ENCODE results near the gene SDC4. TPM values are rescaled to one million over a fixed set of nuclear protein-coding genes. Genes with fewer than 3 reads are reported as not detected.

The SDC4 gene
- 17.1 TPM for total RNA-seq

- H3K27me3 ChIP-seq (ENCODE audit: insufficient read depth, low read length), result peaks cover 3% of the 10 kb centered on the region
- H3K4me1 ChIP-seq (ENCODE audit: insufficient read depth, low read length), result peaks cover 40% of the 10 kb centered on the region
- H3K9me3 ChIP-seq (ENCODE audit: low read depth, low read length), result no peaks in the 10 kb centered on the region
- H3K4me3 ChIP-seq (ENCODE audit: low read length), result peak within 1 kb of the TSS; percentile 30
Measured at GRCh38 chr20:45347936-45348778, at the start of gene SDC4. TSS of gene SDC4 (minus strand) at chr20:45348424. CDS start at chr20:45348384, 40 bp downstream.

DNA sequence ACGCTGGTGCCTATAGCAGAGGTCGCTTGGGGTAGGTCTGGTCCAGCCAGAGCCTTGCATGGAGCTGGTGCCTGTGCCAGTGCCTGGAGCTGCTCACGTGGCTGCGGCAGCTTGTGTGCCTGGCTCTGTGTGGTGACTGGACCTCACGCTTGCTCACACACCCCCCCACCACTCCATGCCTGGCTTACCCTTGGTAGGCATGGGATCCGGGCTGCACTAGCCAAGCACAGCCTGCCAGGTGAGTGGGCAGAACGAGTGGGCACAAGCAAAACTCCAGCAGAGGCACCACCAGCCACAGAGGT, 46.8 kb upstream of the SDC4 start:
- Histone ChIP-seq H3K27me3 (ENCODE audit: insufficient read depth, low read length) (no peaks in the 10 kb centered on the region), H3K4me3 (ENCODE audit: low read length) (no peak overlapping the region), H3K9me3 (ENCODE audit: low read depth, low read length) (no peaks in the 10 kb centered on the region), H3K4me1 (ENCODE audit: insufficient read depth, low read length) (peaks cover 4% of the 10 kb centered on the region)

DNA sequence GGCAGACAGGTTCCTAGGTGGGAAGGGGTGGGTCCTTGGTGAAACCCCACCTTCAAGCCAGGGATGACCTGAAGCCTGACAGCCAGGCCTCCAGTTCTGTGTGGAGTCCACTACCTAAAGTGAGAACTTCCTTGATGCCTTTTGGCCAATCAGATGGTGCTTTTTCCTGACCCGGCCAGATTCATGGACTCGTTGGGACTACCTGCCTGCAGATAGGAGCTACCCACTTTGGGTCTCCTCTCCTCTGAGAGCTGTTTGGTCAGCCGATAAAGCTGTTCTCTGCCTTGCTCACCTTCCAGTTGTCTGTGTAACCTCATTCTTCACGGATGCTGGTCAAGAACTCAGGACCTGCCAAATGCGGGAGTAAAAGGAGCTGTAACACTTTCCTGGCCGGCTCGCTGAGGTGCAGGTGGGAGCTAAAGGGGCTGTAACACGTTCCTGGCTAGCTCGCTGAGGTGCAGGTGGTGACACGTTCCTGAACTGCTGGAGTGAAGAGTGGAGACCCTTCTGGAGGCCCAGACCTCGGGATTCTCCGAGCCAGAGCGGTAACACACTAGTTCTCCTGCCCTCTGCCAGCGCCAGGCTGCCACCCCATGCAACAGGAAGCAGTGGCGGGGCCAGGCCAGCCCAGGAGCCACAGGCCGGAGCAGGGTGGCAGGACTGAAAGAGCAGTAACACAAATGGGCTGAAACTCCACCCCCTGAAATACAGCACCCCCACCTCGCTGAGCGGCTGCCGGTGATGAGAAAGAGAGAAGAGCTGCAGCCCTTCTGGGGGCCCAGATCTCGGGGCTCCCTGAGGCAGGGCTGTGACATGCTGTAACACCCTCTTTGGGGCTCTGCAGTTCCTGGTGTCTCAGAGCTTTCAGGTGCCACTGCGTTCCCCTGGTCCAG, 46.2 kb upstream of the SDC4 start:
- Histone ChIP-seq H3K27me3 (ENCODE audit: insufficient read depth, low read length) (no peaks in the 10 kb centered on the region), H3K9me3 (ENCODE audit: low read depth, low read length) (no peaks in the 10 kb centered on the region), H3K4me3 (ENCODE audit: low read length) (no peak overlapping the region), H3K4me1 (ENCODE audit: insufficient read depth, low read length) (peaks cover 4% of the 10 kb centered on the region)

- Histone ChIP-seq H3K4me3 (ENCODE audit: low read length) (no peak overlapping the region), H3K9me3 (ENCODE audit: low read depth, low read length) (no peaks in the 10 kb centered on the region), H3K27me3 (ENCODE audit: insufficient read depth, low read length) (no peaks in the 10 kb centered on the region), H3K4me1 (ENCODE audit: insufficient read depth, low read length) (peaks cover 4% of the 10 kb centered on the region)
Measured at GRCh38 chr20:45392733-45393132, 44.5 kb upstream of the SDC4 start.

GRCh38 chr20:45391559-45391958, 43.3 kb upstream of the SDC4 start:
- no peak overlapping the region for H3K4me3 ChIP-seq (ENCODE audit: low read length)
- no peaks in the 10 kb centered on the region for H3K27me3 ChIP-seq (ENCODE audit: insufficient read depth, low read length)
- H3K9me3 ChIP-seq (ENCODE audit: low read depth, low read length), result no peaks in the 10 kb centered on the region
- peaks cover 4% of the 10 kb centered on the region for H3K4me1 ChIP-seq (ENCODE audit: insufficient read depth, low read length)

DNA sequence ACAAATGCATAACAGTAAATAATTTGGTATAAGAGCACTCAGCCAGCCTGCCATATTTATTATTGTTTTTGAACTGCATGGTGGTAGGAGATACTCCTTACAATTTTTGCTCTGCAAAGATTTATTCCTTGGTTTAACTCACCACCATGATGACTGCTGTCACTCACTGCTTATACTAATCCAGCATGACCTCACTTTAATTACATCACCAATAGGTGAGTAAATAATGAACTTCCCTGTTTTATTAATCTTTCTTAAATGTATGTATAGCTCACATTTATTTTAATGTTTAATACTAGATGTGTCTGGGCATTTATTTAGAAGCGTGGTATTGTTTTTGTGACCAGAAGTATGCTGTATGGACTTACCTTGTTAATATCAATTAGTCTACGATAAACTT, 42.7 kb upstream of the SDC4 start:
- Histone ChIP-seq H3K4me1 (ENCODE audit: insufficient read depth, low read length) (peaks cover 4% of the 10 kb centered on the region), H3K9me3 (ENCODE audit: low read depth, low read length) (no peaks in the 10 kb centered on the region), H3K27me3 (ENCODE audit: insufficient read depth, low read length) (no peaks in the 10 kb centered on the region), H3K4me3 (ENCODE audit: low read length) (no peak overlapping the region)

GRCh38 chr20:45387274-45387673, 39.0 kb upstream of the SDC4 start:
- Histone ChIP-seq H3K4me3 (ENCODE audit: low read length) (no peak overlapping the region), H3K27me3 (ENCODE audit: insufficient read depth, low read length) (no peaks in the 10 kb centered on the region), H3K4me1 (ENCODE audit: insufficient read depth, low read length) (peaks cover 4% of the 10 kb centered on the region), H3K9me3 (ENCODE audit: low read depth, low read length) (no peaks in the 10 kb centered on the region)

- Histone ChIP-seq H3K4me1 (ENCODE audit: insufficient read depth, low read length) (peaks cover 8% of the 10 kb centered on the region), H3K9me3 (ENCODE audit: low read depth, low read length) (no peaks in the 10 kb centered on the region), H3K27me3 (ENCODE audit: insufficient read depth, low read length) (no peaks in the 10 kb centered on the region), H3K4me3 (ENCODE audit: low read length) (no peak within 1 kb of the TSS)
Measured at GRCh38 chr20:45378191-45378590, 30.0 kb upstream of the SDC4 start, which contains the start of gene TP53TG5. TSS of gene TP53TG5 (minus strand) at chr20:45378325. CDS start at chr20:45378236, 89 bp downstream.

- no peaks in the 10 kb centered on the region for H3K9me3 ChIP-seq (ENCODE audit: low read depth, low read length)
- peaks cover 17% of the 10 kb centered on the region for H3K4me1 ChIP-seq (ENCODE audit: insufficient read depth, low read length)
- no peaks in the 10 kb centered on the region for H3K27me3 ChIP-seq (ENCODE audit: insufficient read depth, low read length)
- no peak overlapping the region for H3K4me3 ChIP-seq (ENCODE audit: low read length)
Measured at GRCh38 chr20:45377269-45377668, 29.0 kb upstream of the SDC4 start.

DNA sequence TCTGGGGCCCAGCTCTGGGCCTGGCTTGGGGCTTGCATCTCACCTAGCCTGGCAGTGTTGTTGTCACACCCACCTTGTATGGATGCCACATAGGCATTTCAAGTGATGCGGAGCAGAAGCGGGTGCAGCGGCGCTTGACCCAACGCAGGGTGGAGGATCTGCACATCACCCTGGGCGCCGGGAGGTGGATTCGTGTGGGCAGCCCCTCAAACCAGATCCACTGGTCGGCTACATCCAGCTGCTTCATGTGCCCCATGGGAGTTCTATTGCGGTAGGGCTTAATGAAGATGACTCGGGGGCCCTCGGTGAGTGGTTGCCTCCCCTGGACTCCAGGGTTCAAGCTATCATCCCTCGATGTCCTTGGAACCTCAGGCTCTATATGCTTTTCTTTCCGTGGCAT, 26.7 kb upstream of the SDC4 start:
- H3K27me3 ChIP-seq (ENCODE audit: insufficient read depth, low read length), result no peaks in the 10 kb centered on the region
- peaks cover 30% of the 10 kb centered on the region for H3K4me1 ChIP-seq (ENCODE audit: insufficient read depth, low read length)
- H3K4me3 ChIP-seq (ENCODE audit: low read length), result no peak overlapping the region
- H3K9me3 ChIP-seq (ENCODE audit: low read depth, low read length), result no peaks in the 10 kb centered on the region

DNA sequence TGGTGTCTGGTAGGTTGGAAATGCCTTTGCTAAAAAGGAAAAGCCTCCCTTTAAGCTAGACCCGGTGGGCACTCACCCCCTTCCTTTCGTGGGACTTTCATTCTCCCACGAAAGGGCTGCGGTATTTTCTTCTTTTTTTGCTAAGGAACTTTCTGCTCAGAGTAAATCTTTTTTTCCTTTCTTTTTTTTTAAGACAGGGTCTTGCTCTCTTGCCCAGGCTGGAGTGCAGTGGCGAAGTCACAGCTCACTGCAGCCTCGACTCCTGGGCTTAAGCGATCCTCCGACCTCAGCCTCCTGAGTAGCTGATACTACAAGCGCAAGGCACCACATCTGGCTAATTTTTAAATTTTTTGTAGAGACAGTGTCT, 25.9 kb upstream of the SDC4 start:
- no peaks in the 10 kb centered on the region for H3K9me3 ChIP-seq (ENCODE audit: low read depth, low read length)

GRCh38 chr20:45373353-45374100, 25.3 kb upstream of the SDC4 start:
- Histone ChIP-seq H3K27me3 (ENCODE audit: insufficient read depth, low read length) (no peaks in the 10 kb centered on the region), H3K4me1 (ENCODE audit: insufficient read depth, low read length) (peaks cover 44% of the 10 kb centered on the region), H3K4me3 (ENCODE audit: low read length) (peak overlapping the region; percentile 30), H3K9me3 (ENCODE audit: low read depth, low read length) (no peaks in the 10 kb centered on the region)

More for the DNA sequence above, 25.9 kb upstream of the SDC4 start:
- H3K4me3 ChIP-seq (ENCODE audit: low read length), result peak overlapping the region; percentile 30
- peaks cover 38% of the 10 kb centered on the region for H3K4me1 ChIP-seq (ENCODE audit: insufficient read depth, low read length)
- H3K27me3 ChIP-seq (ENCODE audit: insufficient read depth, low read length), result no peaks in the 10 kb centered on the region

- Histone ChIP-seq H3K4me1 (ENCODE audit: insufficient read depth, low read length) (peaks cover 51% of the 10 kb centered on the region), H3K9me3 (ENCODE audit: low read depth, low read length) (no peaks in the 10 kb centered on the region), H3K27me3 (ENCODE audit: insufficient read depth, low read length) (no peaks in the 10 kb centered on the region), H3K4me3 (ENCODE audit: low read length) (no peak overlapping the region)
Measured at GRCh38 chr20:45372646-45373352, 24.6 kb upstream of the SDC4 start.

GRCh38 chr20:45372241-45372640, 24.0 kb upstream of the SDC4 start:
- Histone ChIP-seq H3K27me3 (ENCODE audit: insufficient read depth, low read length) (no peaks in the 10 kb centered on the region), H3K9me3 (ENCODE audit: low read depth, low read length) (no peaks in the 10 kb centered on the region), H3K4me3 (ENCODE audit: low read length) (no peak overlapping the region), H3K4me1 (ENCODE audit: insufficient read depth, low read length) (peaks cover 57% of the 10 kb centered on the region)
